ENCODE data around the gene FAAH.

Gene FAAH

DNA sequence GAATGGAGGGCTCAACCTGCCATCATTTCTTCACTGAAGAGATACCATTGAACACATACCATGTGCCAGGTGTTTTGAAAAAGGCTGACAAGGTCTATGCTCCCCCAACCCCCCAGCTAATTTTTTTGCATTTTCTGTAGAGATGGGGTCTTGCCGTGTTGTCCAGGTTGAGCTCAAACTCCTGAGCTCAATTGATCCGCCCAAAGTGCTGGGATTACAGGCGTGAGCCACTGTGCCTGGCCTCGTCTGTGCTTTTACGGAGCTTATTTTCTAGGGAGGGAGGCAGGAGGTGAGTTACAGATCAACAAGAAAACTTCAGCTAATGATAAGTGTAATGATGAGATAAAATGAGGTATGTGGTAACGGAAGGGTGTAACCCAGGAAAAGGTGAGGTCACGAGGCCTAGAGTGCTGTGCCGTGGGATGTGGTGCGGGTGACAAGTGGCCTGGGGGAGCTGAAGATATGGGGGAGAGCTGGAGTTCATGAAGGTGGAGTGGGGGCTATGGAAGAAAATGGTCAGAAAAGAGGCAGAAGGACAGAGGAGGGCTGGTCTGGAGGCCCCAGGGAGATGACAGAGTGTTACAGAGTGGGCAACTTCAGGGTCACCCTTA, 28.2 kb downstream of the FAAH start:
- no peak for DNase-seq (ENCODE audit: low read depth)

DNA sequence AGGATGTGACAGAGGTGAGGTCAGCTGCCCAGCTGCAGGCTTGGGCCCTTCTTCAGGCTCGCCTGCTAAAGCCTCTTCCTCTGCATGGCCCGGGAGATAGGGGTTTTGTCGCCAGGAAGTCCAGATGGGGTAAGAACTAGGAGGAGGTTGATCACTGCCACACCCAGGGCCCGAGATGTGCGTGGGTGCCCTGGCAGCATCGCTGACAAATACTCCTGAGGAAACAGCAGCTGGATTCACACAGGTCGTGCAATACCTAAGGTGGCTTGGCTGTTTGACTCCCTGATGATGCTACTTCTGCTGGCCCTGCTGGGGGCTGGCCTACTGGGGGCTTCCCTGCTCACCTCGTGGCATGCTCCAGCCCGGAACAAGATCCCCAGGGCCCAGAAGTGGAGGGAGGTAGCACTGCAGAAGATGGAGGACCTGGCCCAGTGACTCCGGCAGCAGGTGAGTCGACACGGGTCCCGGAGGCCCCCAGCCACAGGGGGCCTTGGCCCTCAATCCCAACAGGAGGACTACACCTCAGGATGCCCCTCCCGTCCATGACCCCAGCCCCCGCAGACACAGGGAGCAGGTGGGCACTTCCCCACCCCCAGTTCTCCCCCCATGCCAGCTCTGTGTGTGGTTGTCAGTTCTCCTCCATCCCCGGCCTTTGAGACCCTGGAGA, 29.6 kb downstream of the FAAH start:
- DNase-seq (ENCODE audit: low read depth), result no peak

DNA sequence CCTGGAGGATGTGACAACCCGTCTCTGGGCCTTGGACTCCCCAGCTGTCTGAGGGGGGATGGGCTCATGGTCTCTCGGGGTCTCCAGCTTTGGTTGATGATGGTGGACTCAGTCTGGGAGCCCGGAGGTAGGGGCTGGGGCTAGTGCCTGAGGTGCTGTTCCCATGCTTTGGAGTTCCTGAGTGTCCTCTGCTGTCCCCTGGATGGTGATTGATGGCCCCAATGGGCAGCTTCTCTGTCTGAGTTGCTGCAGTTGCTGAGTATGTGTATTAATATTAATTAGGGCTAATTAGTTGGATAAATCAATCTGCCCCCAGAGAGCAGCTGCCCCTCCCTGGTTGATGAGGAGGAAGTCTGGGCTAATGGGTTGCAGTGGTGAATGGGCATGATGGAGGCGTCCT, 30.6 kb downstream of the FAAH start:
- DNase-seq (ENCODE audit: low read depth), result no peak

DNA sequence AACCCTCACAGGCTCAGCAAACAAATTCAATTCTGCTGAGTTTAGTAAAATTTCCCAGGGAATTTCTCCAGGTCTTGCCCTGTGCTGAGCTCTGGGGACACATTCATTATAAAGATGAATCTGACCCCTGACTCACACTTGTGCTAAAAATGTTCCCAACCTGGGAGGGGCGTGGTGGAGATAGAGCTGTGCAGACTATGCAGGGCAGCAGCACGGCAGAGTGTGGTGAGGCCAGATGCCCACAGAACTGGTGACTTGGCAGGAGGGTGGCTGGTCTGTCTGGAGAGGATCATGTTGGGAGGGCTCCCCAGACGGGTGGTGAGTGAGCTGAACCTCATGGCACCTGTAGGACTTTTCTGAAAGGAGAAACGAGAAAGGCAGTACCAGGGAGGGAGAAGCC, 31.6 kb downstream of the FAAH start:
- DNase-seq (ENCODE audit: low read depth), result no peak

DNA sequence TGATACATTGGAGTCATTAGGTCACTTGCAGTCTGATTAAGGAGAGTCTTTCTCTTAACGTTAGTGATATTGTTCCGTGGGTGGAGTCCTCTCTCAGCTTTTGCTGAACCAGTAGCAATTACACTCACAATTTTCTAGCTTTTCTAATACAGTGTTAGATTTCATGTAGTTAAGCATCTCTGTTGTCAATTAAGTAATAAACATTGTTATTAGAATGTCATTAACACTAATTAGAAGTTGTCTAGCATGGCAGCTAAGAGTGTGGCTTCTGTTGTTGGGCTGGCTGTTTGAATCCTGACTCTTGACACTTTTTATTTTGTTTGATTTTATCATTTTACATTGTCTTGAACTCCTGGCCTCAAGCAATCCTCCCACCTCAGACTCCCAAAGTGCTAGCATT, 33.4 kb downstream of the FAAH start:
- no peak for DNase-seq (ENCODE audit: low read depth)

DNA sequence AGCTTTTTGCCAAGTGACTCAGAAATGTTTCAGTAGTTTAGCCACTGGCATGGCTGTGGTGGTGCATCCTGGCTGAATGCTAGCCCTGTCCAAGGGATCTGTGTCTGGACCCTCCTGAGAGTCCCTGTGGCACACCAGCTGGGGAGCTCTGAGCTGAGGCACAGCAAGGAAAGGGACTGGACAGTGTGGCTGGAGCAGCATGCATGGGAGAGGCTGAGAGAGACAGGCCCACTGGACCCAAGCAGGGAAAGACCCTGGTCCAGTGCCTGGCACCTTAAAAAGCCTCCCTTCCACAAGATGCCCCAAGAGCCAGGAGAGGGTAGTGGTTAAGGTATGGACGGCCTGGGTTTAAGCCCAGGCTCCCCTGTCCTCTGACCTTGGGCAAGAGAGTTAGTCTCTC, 35.3 kb downstream of the FAAH start:
- DNase-seq (ENCODE audit: low read depth), result no peak

DNA sequence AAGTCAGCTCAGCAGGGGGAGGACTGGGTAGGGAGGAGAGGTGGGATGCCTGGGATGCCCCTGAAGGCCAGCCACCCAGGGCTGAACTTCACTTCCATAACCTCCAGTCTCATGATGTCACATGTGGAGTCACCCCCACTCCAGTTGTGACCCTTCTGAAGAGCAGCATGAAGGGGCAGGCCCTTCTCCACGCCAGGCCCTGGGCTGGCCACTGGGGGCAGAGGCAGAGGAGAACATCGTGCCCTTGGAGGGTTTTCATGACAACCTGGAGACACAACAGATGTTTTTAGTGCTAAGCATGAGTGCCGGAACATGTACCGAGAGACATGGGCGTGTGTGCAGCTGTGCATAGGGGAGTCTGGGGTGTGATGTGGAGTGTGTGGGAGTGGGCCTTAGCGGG, 37.6 kb downstream of the FAAH start:
- DNase-seq (ENCODE audit: low read depth), result no peak

DNA sequence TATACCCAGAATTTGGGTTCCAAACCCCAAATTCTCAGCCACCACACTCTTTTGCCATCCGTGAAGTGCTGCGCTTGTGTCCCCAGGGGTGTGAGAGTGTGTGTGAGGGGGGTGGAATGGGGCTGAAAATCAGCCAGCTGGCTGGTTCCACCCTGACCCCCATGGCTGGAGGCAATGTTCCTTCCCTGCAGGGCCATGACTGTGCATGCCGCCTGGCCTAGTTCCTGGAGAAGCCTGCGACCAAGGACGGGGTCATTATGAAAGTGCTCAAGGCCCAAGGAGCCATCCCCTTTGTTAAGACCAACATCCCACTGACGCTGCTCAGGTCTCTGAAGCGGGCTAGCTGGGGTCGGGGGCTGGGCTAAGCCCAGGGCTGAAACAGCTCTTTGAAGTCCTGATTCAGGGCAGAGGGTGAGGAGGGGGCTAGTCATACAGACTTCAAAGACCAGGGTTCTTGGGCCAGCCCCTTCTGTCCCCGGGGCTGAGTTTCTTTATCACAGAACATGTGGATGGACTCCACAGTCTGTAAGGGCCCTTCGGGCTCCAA, 38.7 kb downstream of the FAAH start:
- no peak for DNase-seq (ENCODE audit: low read depth)

DNA sequence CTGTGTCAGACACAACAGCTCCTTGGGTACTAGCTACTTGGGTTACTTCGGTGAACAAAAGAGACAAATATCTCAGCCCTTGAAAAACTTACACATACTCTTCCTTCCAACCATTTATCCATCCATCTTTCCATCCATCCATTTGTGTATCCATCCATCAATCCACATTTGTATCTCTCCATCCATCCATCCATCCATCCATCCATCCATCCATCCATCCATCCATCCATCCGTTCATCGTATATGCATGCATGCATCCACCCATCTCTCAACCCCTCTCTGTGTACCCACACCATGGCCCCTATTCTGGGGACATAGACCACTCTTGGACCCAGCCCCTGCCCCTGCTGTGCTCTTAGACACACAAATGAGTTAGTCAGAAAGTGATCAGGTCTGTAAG, 40.2 kb downstream of the FAAH start:
- no peak for DNase-seq (ENCODE audit: low read depth)

DNA sequence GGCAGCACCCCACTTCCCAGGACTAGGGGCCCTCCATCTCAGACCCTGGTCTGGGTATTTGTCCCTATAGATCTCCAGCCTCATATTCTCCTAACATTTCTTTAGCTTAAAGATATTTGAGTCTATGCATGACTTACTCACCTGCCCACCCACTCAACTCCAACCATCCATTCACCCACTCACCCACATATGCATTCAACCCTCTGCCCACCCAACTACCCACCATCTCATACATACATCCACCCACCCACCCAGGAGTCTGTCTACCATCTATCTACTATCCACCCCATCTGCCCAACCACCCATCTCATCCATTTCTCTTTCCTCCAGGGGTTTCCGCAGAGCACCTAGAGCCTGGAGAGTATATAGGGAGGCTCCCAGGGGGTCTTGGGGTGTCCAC, 42.7 kb downstream of the FAAH start:
- no peak for DNase-seq (ENCODE audit: low read depth)

DNA sequence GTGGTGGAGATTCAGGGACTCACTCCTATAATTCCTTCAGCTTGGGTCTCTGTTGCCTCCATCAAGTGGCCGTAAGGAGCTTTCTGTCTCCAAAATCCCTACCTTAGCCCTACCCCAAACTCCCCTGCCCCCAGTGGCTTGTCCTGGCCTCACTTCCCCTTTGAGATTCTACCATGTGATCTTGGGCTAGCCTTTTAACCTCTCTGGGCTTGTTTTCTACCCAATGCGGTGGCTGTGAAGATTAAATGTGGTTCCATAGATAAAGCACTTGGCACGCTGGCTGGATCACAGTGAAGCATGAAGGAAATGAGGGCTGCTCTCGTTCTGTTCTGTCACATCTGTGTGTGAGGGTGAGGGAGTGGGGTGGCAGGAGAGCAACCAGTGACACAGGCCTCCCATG, 43.6 kb downstream of the FAAH start:
- no peak for DNase-seq (ENCODE audit: low read depth)

DNA sequence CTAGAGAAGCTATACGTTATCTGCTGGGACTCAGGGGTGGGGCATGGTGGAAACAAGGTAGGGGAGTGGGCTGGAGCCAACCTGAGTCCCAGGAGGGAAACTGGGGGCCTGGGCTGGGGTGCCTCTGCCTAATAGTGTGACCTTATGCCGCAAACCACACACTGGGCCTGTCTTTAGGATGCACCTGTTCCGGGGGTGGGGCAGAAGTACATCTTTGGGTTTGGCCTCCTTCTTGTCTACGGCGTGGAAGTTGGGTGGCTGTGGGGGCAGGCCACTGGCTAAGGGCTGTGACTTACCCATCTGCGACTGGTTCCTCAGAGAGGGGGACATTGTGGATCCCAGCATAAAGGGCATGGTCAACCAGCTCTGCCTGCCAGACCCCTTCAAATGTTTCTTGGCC, 44.2 kb downstream of the FAAH start:
- DNase-seq (ENCODE audit: low read depth), result no peak

DNA sequence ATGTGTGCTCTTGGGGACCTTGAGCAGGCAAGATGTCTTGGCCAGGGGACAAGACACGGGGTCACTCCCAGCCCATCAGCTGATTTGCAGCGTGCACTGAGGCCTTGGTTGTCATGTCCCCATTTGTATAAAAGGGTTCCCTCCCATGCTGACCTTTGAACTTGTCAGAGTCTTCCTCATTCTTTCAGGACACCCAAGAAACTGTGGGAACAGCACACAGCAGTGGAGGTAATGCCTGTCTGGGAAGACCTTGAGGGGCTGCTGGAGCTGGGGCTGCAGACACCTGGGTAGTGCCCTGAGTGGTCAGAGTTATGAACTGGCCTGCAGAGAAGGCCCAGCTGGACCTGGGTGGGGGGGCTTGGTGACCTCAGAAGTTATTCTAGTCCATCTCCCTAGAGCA, 46.4 kb downstream of the FAAH start:
- no peak for DNase-seq (ENCODE audit: low read depth)

DNA sequence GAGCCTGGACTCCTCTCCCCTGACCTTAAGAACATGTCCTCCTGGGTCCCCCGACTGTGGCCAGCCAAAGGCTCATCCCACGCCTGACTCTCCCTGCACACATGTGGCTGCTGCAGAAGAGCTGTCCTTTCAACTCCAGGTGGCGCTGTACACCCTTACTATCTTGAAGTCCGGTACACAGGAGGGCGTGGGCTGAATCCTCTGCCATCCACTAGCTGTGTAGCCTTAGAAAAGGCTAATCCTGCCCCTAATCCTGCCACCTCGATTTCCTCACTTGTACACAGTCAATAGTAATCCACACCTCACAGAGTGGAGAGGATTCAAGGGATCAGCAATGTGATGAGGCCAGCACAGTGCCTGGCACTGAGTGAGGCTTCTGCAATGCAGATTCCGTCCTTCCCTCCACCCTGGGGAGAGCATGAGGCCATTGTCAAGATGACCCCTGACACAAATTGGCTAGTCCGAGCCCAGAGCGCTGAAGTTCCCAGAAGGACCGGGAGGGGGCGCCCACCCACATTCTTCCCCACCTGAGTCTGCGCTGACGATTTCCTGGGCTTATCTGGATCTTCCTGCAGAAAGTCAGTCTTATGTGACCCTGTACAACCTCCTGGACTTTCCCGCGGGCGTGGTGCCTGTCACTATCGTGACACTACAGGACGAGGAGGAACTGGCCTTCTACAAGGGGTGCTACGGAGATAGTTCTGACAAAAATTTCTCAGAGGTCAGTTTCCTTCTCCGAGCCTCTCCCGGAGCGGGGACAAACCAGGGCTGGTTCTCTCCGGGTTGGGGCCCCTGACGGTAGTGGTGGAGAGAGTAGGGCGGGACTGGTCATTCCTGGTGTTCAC, 48.4 kb downstream of the FAAH start:
- peak; percentile 45 for DNase-seq (ENCODE audit: low read depth)

DNA sequence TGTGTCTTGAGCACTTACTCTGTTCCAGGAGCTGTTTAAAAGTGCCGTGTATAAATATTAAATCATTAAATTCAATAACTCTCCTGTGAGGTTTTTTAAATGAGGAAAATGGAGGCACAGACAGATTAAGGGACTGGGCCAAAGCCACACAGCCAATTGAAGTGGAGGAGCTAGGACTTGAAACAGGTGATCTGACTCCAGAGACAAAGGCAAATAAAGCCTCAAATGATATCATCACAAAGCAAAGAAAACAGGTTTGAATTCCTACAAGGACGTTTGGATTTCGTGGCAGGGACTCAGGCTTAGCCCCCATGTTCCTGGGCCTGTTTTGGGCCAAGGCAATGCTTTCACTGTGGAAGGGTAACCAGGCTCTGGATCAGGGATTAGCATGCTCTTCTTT, 50.3 kb downstream of the FAAH start:
- no peak for DNase-seq (ENCODE audit: low read depth)

DNA sequence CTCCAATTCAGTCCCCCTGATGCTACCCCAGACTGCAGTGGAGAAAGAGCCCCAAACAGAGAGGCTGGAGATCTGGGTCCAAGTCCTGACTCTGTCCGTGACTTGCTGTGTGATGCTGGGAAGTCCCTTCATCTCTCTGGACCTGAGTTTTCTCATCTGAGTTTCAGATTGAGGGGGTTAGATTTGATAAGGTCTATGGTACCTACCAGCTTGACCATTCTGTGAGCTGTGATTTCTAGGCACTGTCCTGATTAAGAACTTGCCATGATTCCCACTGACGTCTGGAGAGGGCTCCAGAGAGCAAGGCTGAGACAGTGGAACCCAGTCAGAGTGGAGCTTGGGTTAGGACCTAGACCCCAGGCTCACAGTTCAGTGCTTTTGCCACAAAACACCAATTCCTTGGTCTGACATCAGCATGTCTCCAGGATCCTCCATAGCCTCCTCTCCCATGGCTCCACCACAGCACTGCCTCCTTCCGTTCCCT, 51.7 kb downstream of the FAAH start:
- DNase-seq (ENCODE audit: low read depth), result no peak

DNA sequence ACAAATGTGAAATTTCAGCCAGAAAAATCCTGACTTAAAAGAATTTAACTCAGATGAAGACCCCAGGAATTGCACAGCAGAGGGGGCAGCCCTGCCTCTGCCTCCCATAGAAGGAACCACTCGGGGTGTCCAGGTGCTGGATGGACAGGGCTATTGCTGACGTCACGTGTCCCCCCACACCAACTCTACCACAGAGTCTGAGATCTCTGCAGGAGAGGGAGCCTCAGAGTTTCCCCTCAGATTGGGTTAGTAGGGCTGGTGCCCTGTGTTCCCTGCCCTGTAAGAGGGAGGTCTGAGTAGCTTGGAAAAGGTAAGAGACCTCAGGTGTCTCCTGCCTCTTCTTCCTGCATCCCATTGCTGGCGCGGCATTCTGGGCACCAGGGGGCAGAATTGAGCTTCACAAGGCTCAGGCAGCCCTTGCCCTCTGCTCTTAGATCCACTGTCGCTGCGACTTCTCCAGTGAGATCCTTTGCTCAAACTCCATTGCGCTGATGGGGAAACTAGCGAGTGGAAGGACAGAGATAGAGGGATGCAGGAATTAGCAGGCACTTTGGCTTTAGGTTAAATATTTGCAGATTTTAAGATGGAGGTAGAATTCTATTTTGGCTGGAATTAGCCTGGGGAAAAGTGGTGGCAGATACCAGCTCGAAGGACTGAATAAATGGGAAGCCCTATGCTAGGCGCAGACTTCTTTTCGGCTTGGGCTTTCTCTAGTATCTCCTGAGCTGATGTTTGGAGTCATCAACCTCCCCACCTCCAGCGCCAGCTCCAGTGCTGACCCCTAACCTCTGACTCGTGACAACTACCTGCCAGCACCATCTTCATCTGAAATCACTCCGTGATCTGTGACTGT, 52.8 kb downstream of the FAAH start:
- DNase-seq (ENCODE audit: low read depth), result peak; percentile 60

DNA sequence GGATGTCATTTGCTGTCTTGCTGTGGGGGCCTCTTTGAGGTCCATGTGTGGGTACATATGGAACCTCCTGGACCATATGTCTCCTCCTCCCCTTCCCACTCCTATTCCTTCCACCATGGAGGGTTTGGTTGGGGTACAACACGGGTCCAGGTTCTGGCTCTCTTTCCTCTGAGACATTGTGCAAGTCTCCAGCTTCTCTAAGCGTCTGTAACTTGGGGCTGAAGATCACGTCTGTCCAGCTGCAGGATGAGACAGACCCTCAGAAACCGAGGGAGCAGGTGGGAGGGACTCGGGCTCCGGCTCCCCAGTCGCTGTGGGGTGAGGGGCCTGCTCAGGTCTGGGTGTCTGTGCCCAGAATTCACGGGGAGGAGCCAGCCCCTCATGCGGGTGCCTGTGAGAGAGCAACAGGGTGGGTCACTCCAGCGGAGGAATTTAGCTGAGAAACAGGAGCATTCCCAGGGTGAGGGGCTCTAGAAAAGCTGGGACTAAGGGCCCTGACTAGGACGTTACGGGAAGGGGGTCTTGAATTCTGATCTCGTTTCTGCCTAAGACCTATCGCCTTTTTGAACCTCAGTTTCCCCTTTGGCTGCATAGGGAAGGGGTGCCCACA, 53.5 kb downstream of the FAAH start:
- no peak for DNase-seq (ENCODE audit: low read depth)

DNA sequence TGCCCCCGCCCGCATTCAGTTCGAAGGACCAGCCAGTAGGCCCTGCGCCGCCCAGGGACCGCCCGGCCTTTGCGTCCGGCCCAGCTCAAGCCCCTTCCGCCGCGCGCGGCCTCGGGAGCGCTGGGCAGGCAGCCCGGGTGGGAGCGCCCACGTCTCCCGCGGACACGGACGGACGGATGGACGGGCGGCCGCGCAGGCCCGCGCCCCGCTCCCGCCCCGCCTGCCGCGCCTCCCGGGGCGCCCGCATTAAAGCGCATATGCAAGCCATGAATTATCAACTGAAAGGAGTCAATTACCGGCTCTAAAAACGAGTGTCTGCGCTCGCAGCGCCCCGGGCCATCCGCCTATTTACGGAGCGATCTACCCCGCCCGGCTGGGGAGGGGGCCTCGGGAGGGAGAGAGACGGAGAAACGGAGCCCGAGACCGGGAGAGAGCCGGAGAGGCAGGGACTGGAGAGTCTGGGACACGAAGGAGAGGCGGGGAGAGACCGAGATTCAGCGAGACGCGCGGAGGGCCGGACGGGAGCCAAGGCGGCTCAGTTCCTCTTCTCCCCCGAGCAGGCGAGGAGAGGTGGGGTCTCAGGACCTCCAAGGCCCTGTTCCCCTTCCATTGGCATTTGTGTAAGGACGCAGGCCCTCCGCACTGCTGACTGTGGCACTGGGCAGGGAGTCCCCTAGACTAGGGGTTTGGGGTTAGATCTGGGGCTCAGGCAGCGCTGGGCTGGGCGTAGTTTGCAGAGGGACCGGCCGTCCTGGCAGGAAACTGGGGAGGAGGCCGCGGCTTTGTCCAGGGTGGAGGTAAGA, 54.2 kb downstream of the FAAH start:
- DNase-seq (ENCODE audit: low read depth), result no peak

All from stimulated activated CD8-positive, alpha-beta memory T cell treated with anti-CD3 and anti-CD28 coated beads, Interleukin-15, amount 100 ng/mL, for 24 hours (primary cell).